ENCODE results near the gene TRPC6. TPM values are rescaled to one million over a fixed set of nuclear protein-coding genes. Genes with fewer than 3 reads are reported as not detected.

TRPC6 gene
- polyA plus RNA-seq, 1 donor (not counting 4 experiments of a cell fraction or from before 2014, with no cell fraction given), result 0.04 TPM

DNA sequence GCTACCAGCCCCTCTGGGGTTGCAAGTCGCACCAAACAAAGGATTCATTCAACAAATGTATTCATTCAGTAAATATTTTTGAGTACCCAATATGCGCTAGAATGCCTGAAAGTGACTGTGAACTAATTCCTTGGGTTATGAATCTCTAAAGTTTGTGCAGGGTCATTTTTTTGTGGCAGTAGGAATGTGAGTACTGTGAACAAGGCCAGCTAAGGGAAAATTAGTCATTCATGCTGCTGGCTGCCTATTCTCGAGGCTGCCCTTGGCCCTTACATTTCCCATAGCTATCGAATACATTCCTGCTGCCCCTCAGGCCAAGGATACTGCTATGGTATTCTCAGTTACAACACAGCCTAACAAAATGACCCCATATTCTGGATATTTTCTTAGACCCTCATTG lies 141.6 kb downstream of the TRPC6 start:
- DNase-seq (ENCODE audit: low read depth, low spot score) (no peak), FAIRE-seq (no peak)
- Histone ChIP-seq H3K36me3 (ENCODE audit: control insufficient read depth in 2 of 2, extremely low read depth in 1 of 2, insufficient read depth in 2 of 2, low read length in 2 of 2) (no peaks in the 10 kb centered on the region), H2AFZ (ENCODE audit: control insufficient read depth, low read length) (no peak overlapping the region), H3K4me3 (ENCODE audit: control insufficient read depth in 2 of 3, extremely low read depth in 1 of 3, insufficient read depth in 2 of 3, low read depth in 1 of 3, low read length in 3 of 3) (no peak overlapping the region), H3K9me3 (ENCODE audit: control insufficient read depth, low read depth, low read length) (no peaks in the 10 kb centered on the region), H3K27me3 (ENCODE audit: control insufficient read depth, extremely low read depth, insufficient read depth, low read length) (no peaks in the 10 kb centered on the region), H4K20me1 (ENCODE audit: control insufficient read depth, extremely low read depth, insufficient read depth, low read length) (no peaks in the 10 kb centered on the region), H3K79me2 (ENCODE audit: control insufficient read depth, insufficient read depth, low read length) (no peaks in the 10 kb centered on the region), H3K4me2 (ENCODE audit: control insufficient read depth, extremely low read depth, insufficient read depth, low read depth, low read length) (no peak overlapping the region), H3K4me1 (ENCODE audit: control insufficient read depth, extremely low read depth, insufficient read depth, low read length) (peaks cover 12% of the 10 kb centered on the region), H3K9ac (ENCODE audit: control insufficient read depth, extremely low read depth, insufficient read depth, low read length) (no peak overlapping the region), H3K9me1 (ENCODE audit: control insufficient read depth, extremely low read depth, insufficient read depth, low read length) (no peaks in the 10 kb centered on the region), H3K27ac (ENCODE audit: control insufficient read depth, insufficient read depth, low read length) (no peak overlapping the region)
- no peak for TF ChIP-seq EZH2 (IDR thresholded peaks at IDR 0.05; ENCODE audit: low read length)
- TF ChIP-seq, protein P1, sequence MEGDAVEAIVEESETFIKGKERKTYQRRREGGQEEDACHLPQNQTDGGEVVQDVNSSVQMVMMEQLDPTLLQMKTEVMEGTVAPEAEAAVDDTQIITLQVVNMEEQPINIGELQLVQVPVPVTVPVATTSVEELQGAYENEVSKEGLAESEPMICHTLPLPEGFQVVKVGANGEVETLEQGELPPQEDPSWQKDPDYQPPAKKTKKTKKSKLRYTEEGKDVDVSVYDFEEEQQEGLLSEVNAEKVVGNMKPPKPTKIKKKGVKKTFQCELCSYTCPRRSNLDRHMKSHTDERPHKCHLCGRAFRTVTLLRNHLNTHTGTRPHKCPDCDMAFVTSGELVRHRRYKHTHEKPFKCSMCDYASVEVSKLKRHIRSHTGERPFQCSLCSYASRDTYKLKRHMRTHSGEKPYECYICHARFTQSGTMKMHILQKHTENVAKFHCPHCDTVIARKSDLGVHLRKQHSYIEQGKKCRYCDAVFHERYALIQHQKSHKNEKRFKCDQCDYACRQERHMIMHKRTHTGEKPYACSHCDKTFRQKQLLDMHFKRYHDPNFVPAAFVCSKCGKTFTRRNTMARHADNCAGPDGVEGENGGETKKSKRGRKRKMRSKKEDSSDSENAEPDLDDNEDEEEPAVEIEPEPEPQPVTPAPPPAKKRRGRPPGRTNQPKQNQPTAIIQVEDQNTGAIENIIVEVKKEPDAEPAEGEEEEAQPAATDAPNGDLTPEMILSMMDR (optimal IDR thresholded peaks at IDR 0.05 in 1 of 3, IDR thresholded peaks at IDR 0.05 in 1 of 3, conservative IDR thresholded peaks at IDR 0.05 in 1 of 3; ENCODE audit: extremely low read depth in 1 of 3, insufficient read depth in 2 of 3, low read length in 3 of 3), result no peak
- dilution Hi-C loops (cut with MboI; ENCODE audit: extremely low pct_ligation_motif_present, low sequenced_read_pairs), result no loop called here

DNA sequence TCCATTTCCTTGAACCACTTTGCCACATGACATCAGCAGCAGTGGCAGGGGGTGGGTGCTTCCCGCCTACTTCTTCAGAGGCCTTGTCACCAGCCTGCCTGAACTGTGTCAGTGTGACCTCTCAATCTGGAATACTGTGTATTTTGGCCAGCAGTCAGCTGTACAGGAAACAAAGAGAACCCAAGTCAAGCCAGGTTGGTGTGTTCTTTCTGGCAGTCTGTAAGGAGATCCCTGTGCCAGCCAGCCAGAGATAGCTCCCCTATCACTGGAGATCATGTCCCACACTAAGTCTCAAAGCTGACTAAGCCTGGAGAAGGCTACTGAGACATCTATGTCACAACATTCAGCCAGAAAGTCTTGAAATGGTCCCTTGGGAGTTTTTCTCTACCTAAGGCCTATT lies 142.1 kb downstream of the TRPC6 start:
- DNase-seq (ENCODE audit: low read depth, low spot score), result no peak
- Histone ChIP-seq H3K9ac (ENCODE audit: control insufficient read depth, extremely low read depth, insufficient read depth, low read length) (no peak overlapping the region), H3K27ac (ENCODE audit: control insufficient read depth, insufficient read depth, low read length) (no peak overlapping the region), H3K79me2 (ENCODE audit: control insufficient read depth, insufficient read depth, low read length) (no peaks in the 10 kb centered on the region), H4K20me1 (ENCODE audit: control insufficient read depth, extremely low read depth, insufficient read depth, low read length) (no peaks in the 10 kb centered on the region), H3K4me2 (ENCODE audit: control insufficient read depth, extremely low read depth, insufficient read depth, low read depth, low read length) (no peak overlapping the region), H3K9me3 (ENCODE audit: control insufficient read depth, low read depth, low read length) (no peaks in the 10 kb centered on the region), H3K27me3 (ENCODE audit: control insufficient read depth, extremely low read depth, insufficient read depth, low read length) (no peaks in the 10 kb centered on the region), H3K36me3 (ENCODE audit: control insufficient read depth in 2 of 2, extremely low read depth in 1 of 2, insufficient read depth in 2 of 2, low read length in 2 of 2) (no peaks in the 10 kb centered on the region), H3K9me1 (ENCODE audit: control insufficient read depth, extremely low read depth, insufficient read depth, low read length) (no peaks in the 10 kb centered on the region), H3K4me3 (ENCODE audit: control insufficient read depth in 2 of 3, extremely low read depth in 1 of 3, insufficient read depth in 2 of 3, low read depth in 1 of 3, low read length in 3 of 3) (no peak overlapping the region), H3K4me1 (ENCODE audit: control insufficient read depth, extremely low read depth, insufficient read depth, low read length) (peaks cover 12% of the 10 kb centered on the region), H2AFZ (ENCODE audit: control insufficient read depth, low read length) (no peak overlapping the region)
- TF ChIP-seq EZH2 (IDR thresholded peaks at IDR 0.05; ENCODE audit: low read length), result no peak
- TF ChIP-seq, protein P1 (optimal IDR thresholded peaks at IDR 0.05 in 1 of 3, IDR thresholded peaks at IDR 0.05 in 1 of 3, conservative IDR thresholded peaks at IDR 0.05 in 1 of 3; ENCODE audit: extremely low read depth in 1 of 3, insufficient read depth in 2 of 3, low read length in 3 of 3), result no peak
- dilution Hi-C loops (cut with MboI; ENCODE audit: extremely low pct_ligation_motif_present, low sequenced_read_pairs), result no loop called here
- no peak for FAIRE-seq

All from keratinocyte (primary cell).